ENCODE results near the gene CDC42EP3. TPM values are rescaled to one million over a fixed set of nuclear protein-coding genes. Genes with fewer than 3 reads are reported as not detected.

The CDC42EP3 gene
- total RNA-seq, 4 donors from 2014 or later: 0.57 to 16.2 (median 9.9) TPM

- no peak for TF ChIP-seq POLR2A (IDR thresholded peaks at IDR 0.05)
- TF ChIP-seq, protein P1, sequence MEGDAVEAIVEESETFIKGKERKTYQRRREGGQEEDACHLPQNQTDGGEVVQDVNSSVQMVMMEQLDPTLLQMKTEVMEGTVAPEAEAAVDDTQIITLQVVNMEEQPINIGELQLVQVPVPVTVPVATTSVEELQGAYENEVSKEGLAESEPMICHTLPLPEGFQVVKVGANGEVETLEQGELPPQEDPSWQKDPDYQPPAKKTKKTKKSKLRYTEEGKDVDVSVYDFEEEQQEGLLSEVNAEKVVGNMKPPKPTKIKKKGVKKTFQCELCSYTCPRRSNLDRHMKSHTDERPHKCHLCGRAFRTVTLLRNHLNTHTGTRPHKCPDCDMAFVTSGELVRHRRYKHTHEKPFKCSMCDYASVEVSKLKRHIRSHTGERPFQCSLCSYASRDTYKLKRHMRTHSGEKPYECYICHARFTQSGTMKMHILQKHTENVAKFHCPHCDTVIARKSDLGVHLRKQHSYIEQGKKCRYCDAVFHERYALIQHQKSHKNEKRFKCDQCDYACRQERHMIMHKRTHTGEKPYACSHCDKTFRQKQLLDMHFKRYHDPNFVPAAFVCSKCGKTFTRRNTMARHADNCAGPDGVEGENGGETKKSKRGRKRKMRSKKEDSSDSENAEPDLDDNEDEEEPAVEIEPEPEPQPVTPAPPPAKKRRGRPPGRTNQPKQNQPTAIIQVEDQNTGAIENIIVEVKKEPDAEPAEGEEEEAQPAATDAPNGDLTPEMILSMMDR (IDR thresholded peaks at IDR 0.05): no peak
- intact Hi-C loops (cut with DNase I): no loop called here
- Histone ChIP-seq H3K4me3 (no peak overlapping the region), H3K9me3 (no peaks in the 10 kb centered on the region), H3K27me3 (peaks cover 0 to 9% (median 0%) of the 10 kb centered on the region in 4 donors), H3K36me3 (no peaks in the 10 kb centered on the region), H3K27ac (peak overlapping the region in 3 of 4 donors; percentile 57 to 72 (median 58)), H3K4me1 (peaks cover 0 to 18% (median 0%) of the 10 kb centered on the region in 3 donors)
- WGBS, 2 donors: 64 to 71% methylated on average over 1 to 2 of the region's 2 CpGs
- no peak for DNase-seq
These were observed 18.3 kb upstream of the CDC42EP3 start for GRCh38 chr2:37689751-37690150.

- no peak for DNase-seq
- no peaks in the 10 kb centered on the region for H3K36me3 ChIP-seq
- intact Hi-C loops (cut with DNase I): no loop called here
- H3K4me3 ChIP-seq: no peak overlapping the region
- H3K27me3 ChIP-seq: peaks cover 0 to 6% (median 0%) of the 10 kb centered on the region in 4 donors
- H3K9me3 ChIP-seq: no peaks in the 10 kb centered on the region
- TF ChIP-seq, protein P1 (IDR thresholded peaks at IDR 0.05): no peak
- no peak for TF ChIP-seq POLR2A (IDR thresholded peaks at IDR 0.05)
- peak overlapping the region in 3 of 4 donors; percentile 57 to 72 (median 58) for H3K27ac ChIP-seq
- WGBS, 2 donors: 30 to 40% methylated on average over 9 to 10 of the region's 10 CpGs
- peaks cover 0 to 18% (median 0%) of the 10 kb centered on the region in 3 donors for H3K4me1 ChIP-seq
These were observed 17.5 kb upstream of the CDC42EP3 start for GRCh38 chr2:37688771-37689468.

DNA sequence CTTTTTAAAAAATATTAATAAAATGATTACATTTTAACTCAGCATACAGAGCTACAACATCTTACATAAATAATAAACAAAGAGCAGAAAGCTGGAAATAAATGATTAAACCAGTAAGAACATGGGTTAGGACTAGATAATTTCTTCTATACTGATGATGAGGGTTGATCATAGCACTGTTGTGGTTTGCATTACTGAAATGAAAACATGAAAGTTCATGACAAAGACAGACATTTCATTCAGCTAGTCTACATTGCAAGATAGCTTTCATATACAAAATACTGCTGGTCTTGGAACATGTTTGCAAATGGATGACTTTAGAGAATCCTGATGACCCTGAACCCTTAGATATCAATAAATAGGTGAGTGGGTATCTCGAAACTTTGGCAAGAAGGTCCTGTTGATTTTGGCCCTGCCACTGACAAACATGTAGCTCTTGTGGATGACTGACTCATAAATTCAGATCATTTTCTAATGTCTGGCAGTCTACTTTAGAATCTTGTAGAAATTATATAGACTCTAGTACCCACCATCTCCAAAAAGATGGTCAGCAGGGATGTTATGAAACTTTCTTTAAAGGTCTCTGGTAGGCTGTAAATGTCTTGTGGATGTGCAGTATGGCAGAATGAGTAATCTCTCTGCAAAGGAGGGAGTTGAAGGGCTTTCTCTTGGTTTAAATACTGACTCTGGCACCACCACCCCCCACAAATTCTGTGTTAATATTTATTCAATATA is 15.5 kb upstream of the CDC42EP3 start:
- no peak overlapping the region for H3K27ac ChIP-seq
- intact Hi-C loops (cut with DNase I): no loop called here
- peaks cover 0 to 18% (median 0%) of the 10 kb centered on the region in 3 donors for H3K4me1 ChIP-seq
- DNase-seq: no peak
- no peak for TF ChIP-seq POLR2A (IDR thresholded peaks at IDR 0.05)
- TF ChIP-seq, protein P1 (IDR thresholded peaks at IDR 0.05): no peak
- H3K36me3 ChIP-seq: no peaks in the 10 kb centered on the region
- H3K27me3 ChIP-seq: peaks cover 0 to 4% (median 0%) of the 10 kb centered on the region in 4 donors
- no peaks in the 10 kb centered on the region for H3K9me3 ChIP-seq
- no peak overlapping the region for H3K4me3 ChIP-seq
- WGBS, 2 donors: 88 to 92% methylated on average over 1 of the region's 1 CpG

DNA sequence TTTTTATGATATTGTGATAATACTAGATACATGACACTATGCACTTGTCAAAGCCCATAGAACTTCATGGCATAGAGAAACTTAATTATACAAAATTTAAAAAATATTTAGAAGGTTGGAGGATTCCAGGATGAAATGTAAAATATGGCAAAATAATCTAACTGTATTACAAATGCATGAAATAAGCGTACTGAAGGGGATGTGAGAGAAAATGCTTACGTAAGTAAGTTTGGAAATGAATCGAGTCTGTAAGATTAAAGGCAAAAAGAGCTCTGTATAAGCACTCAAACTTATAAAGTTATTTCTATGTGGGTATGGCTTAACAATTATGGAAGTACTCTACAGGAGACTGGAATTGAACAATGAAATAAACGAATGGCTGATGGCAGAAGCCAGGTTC is 13.4 kb upstream of the CDC42EP3 start:
- Histone ChIP-seq H3K27ac (no peak overlapping the region), H3K36me3 (no peaks in the 10 kb centered on the region), H3K27me3 (peaks cover 0 to 4% (median 0%) of the 10 kb centered on the region in 4 donors), H3K9me3 (no peaks in the 10 kb centered on the region), H3K4me3 (no peak overlapping the region), H3K4me1 (peaks cover 0 to 15% (median 0%) of the 10 kb centered on the region in 3 donors)
- WGBS, 2 donors: 89 to 90% methylated on average over 4 of the region's 4 CpGs
- intact Hi-C loops (cut with DNase I): no loop called here
- TF ChIP-seq POLR2A (IDR thresholded peaks at IDR 0.05): no peak
- TF ChIP-seq, protein P1 (IDR thresholded peaks at IDR 0.05): no peak
- DNase-seq: no peak

Measured in esophagus squamous epithelium (tissue), 5 donors.